ENCODE measurements around the gene NOC4L. TPM values are rescaled to one million over a fixed set of nuclear protein-coding genes. Genes with fewer than 3 reads are reported as not detected.
A peak's percentile ranks its signal among the peaks of the same experiment; 100 is the strongest.
"Not testable (repeated sequence)": the region's sequence is repeated elsewhere in the genome, so short reads cannot be mapped to it uniquely, and the experiment has no call there.

The NOC4L gene
- polyA plus RNA-seq, 1 donor = 16.2 TPM

DNA sequence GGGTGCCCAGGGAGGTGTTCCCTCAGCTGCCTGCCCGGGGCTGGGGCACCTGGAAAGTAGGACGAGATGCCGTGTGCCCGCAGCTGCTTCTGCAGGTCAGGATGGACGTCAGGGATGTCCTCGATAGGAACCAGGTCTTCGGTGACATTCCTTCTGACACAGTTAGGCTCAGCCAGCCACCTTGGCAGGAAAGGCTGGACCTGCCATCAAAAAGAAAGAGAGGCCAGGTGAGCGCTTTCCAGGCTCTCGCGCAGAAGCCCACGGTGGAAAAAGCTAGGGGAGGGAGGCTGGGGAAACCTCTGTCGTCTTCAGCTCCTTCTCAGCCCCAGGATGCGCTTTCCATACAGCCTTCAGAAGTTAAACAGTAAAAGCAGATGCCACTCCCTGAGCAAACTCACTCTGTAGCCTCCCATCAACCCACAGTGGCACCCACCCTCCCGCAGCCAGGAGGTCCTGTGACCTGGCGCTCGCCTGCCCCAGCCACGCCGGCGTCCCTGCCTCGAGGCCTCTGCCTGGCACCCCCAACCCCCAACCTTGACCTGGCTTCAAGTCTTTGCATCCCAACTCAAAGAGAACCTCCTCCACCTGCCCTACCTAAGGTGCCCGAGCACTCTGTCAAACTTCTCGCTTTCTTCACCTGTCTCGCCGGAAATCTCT is 1.4 kb upstream of the NOC4L start:
- no peak for DNase-seq

DNA sequence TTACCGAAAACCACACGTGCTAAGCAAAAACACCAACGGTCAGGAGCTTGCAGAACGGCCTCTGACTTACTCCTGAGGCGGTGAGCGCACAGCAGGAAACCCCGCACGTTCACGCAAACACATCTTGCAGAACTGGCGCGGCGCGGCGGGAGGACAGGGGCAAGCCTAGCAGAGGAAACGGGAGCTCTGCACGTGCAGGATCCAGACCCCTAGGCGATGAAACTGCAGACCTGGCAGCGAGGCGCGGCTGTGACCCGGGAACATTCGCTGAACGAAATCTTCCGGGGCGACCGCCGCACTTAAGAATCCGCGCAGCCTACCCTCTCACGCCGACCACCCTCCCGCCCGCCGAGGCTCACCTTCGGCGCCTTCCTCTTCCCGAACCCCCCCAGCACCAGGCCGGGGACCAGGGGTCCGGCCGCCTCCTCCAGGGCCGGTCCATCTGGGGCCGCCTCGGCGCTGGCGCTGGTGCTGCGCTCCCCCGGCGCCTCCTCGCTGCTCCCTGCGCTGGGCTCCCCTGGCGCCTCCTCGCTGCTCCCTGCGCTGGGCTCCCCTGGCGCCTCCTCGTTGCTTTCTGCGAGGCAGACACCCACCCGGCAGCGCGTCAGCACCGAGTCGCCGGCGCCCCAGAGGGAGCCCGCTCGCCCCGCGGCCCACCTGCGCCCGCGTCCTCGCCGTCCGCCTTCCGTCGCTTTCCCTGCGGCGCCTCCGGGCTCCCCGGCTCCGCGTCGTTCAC is 753 bp upstream of the NOC4L start:
- no peak for DNase-seq

DNA sequence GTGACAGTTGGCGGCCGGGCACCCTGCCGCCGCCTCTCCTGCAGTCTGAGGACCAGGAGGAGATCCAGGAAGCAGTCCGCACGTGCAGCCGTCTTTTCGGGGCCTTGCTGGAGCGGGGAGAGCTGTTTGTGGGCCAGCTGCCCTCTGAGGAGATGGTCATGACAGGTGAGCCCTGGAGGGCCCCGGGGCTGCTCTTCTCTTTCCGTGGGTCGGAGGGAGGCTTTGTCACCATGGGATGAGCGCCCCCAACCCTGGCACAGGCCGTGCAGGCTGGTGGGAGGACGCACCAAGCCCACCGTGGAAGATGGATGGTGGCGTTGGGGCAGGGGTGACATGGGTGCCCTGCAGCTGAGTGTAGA is 532 bp downstream of the NOC4L start:
- DNase-seq = no peak

GRCh38 chr12:132145334-132145733 is 1.1 kb downstream of the NOC4L start:
- no peak for DNase-seq

- DNase-seq = no peak
Measured at GRCh38 chr12:132146098-132146497, 1.8 kb downstream of the NOC4L start.

GRCh38 chr12:132146772-132147422 is 2.6 kb downstream of the NOC4L start:
- DNase-seq = no peak

- no peak for DNase-seq
Measured at GRCh38 chr12:132147423-132148367, 3.4 kb downstream of the NOC4L start.

DNA sequence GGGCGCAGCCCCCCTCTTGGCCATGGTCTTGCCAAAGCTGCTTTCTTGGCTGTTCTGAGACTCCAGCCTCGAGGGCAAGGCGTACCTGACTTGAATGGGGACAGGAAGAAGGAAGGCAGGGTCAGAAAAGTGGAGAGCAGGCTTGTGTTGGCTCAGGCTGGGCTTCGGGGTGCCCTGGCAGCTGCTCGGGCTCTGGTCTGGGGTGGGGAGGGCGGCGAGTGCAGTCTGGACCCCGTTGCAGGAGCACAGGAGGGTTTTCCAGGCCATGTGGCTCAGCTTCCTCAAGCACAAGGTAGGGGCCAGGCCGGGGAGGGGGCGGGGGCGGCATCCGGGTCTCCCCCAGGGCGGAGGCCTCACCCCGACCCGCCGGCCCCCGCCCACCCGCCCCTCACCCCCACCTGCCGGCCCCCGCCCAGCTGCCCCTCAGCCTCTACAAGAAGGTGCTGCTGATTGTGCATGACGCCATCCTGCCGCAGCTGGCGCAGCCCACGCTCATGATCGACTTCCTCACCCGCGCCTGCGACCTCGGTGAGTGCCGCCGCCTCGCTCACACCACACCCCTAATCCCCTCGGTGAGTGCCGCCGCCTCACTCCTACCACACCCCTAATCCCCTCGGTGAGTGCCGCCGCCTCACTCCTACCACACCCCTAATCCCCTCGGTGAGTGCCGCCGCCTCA is 4.2 kb downstream of the NOC4L start:
- no peak for DNase-seq

DNA sequence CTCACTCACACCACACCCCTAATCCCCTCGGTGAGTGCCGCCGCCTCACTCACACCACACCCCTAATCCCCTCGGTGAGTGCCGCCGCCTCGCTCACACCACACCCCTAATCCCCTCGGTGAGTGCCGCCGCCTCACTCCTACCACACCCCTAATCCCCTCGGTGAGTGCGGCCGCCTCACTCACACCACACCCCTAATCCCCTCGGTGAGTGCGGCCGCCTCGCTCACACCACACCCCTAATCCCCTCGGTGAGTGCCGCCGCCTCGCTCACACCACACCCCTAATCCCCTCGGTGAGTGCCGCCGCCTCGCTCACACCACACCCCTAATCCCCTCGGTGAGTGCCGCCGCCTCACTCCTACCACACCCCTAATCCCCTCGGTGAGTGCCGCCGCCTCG is 5.3 kb downstream of the NOC4L start:
- not testable (repeated sequence) for DNase-seq

- DNase-seq = no peak
Measured at GRCh38 chr12:132150780-132151144, 6.5 kb downstream of the NOC4L start.

- no peak for DNase-seq
Measured at GRCh38 chr12:132151145-132151765, 7.0 kb downstream of the NOC4L start.

DNA sequence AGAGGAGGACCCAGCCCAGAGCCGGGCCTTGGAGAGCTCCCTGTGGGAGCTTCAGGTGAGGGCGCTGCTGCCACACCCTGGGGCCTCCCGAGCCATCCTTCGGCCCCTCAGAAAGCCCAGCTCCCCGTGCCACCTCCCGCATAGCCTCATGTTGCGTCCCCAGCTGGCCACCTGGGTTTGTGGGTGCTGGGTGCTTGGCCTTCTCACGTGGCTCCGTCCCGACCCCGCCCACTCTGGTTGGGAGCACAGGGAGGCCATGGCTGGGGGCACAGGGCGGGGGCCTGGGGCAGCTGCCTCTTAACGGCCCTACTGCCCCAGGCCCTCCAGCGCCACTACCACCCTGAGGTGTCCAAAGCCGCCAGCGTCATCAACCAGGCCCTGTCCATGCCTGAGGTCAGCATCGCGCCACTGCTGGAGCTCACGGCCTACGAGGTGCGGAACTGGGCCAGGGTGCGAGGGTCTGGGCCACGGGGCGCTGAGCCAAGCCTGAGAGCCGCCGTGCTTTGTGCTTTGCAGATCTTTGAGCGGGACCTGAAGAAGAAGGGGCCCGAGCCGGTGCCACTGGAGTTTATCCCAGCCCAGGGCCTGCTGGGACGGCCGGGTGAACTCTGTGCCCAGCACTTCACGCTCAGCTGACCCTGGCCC is 7.6 kb downstream of the NOC4L start:
- DNase-seq = no peak

GRCh38 chr12:132152411-132152821 is 8.2 kb downstream of the NOC4L start:
- no peak for DNase-seq

GRCh38 chr12:132152953-132153352 is 8.7 kb downstream of the NOC4L start:
- DNase-seq = no peak

DNA sequence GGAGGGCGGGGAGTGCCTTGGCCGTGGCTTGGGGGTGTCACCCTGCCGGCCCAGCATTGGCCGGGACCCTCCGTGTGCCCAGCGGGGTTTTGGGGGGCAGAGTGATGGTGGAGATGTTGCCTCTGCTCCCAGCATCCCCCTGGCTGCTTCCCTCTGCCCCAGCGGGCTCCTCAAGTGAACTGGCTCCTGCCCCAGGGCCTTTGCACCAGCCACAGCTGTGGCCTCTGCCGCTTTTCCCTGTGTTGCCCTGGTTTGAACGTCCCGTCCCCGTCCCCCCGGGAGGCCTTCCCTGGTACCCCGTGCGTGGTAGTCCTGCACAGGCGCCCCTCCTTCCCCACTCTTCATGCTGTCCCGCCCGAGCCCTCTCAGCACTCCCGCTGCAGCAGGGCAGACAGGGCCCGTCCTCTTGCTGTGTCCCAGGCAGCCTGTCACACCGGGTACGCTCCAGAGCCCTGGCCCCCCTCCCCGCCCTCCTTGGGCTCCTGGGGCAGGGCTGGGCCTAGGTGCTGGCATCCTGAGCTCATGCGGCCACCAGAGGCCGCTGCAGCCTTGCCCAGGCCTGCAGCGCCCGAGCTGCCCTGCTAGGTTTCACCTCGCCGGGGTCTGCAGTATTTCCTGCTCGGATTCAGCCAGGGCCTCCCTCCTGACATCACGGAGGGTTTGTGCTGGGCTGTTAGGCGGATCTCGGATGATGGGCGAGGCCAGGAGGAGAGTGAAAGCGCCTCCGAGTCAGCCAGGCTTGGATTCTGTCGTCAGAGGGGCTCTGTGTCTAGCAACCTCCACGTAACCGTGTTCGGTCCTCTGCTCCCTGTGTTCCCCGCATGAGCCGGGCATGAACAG is 9.5 kb downstream of the NOC4L start:
- DNase-seq = peak; percentile 84

DNA sequence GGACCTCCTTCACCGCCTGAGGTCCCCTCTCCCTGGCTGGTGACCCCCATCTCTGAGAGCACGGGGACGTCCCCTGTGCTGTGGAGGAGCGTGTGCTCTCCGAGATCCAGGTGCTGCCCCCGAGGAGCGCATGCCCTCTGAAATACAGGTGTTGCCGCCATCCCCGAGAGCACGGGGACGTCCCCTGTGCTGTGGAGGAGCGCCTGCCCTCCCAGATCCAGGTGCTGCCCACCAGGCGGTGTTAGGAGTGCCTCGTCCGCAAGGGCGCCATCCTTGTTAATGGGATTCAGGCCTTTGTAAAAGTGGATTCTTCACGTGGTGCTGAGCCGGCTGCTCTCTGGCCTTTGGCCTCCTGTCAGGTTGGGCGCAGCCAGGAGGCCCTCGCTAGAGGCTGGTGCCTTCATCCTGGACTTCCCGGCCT is 10.1 kb downstream of the NOC4L start:
- no peak for DNase-seq

DNA sequence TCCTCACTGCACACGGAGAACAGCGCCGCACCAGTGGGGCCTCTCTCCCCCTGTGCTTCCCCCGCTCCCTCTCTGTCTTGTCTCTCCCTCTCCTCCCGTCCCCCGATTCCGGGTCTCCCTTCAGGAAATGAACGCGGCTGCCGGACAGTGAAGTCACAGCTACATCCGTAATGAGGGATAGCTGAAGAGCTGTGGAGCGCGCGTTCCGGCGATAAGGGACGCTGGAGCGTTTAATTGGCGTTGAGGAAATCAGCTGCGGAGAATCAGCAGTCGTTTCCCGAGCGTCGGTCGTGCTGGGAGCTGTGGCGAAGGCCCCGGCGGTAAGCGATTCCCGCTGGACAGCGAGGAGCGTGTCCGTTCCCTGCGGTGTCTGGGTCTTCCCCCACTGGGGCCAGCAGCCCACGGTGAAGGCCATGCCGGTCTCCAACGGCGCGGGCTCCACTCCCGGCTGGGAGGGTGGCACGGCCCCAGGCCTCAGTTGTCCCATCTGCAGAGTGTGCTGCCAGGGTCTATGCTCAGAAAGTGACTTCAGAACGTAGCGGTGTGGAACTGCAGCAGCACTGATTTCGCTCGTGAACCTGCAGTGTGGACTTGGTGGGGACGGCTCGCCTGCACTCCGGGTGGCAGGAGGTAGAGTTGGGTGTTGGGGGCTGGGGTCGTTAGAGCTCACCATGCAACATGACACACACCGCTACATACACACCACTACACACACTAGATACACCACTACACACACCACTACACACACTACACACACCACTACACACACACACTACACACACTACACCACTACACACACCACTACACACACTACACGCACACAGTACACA is 10.9 kb downstream of the NOC4L start:
- DNase-seq = no peak

- no peak for DNase-seq
Measured at GRCh38 chr12:132155771-132156572, 11.7 kb downstream of the NOC4L start.

Data from hindlimb muscle (tissue), 1 donor.